Keratinocyte (primary cell): ENCODE data around the gene AMZ1. TPM values are rescaled to one million over a fixed set of nuclear protein-coding genes. Genes with fewer than 3 reads are reported as not detected.

Experiments used
- DNase-seq: peaks from one replicate; pipeline ENCODE4 v3.0.0-alpha.2; 2011; ENCODE audit warnings: low read depth, missing footprints, low spot score
- FAIRE-seq: peaks from 2 replicates; lab custom pipeline; 2011; peaks lifted over from hg19 to GRCh38; lab: Jason Lieb, UNC
- H2AFZ ChIP-seq: 2 replicates; pipeline ENCODE4 v1.6.0; 2012; ENCODE audit warnings: low read length, control low read depth, inconsistent platforms; ENCODE audit not compliant: control insufficient read depth
- H3K27ac ChIP-seq: 2 replicates; pipeline ENCODE4 v1.5.1; 2011; ENCODE audit warnings: low read length; ENCODE audit not compliant: control insufficient read depth, insufficient read depth
- H3K27me3 ChIP-seq: 3 replicates; pipeline ENCODE4 v1.6.0; 2011; ENCODE audit warnings: low read length; ENCODE audit not compliant: control insufficient read depth, insufficient read depth; ENCODE audit errors: extremely low read depth
- H3K36me3 ChIP-seq, 2 experiments: 2 replicates in 1 of 2; 3 replicates in 1 of 2; pipeline ENCODE4 v1.5.1; 2011; ENCODE audit warnings: low read length in 2 of 2, mild to moderate bottlenecking in 1 of 2; ENCODE audit not compliant: control insufficient read depth in 2 of 2, insufficient read depth in 2 of 2; ENCODE audit errors: extremely low read depth in 1 of 2
- H3K4me1 ChIP-seq: 3 replicates; pipeline ENCODE4 v1.5.1; 2011; ENCODE audit warnings: low read length; ENCODE audit not compliant: control insufficient read depth, insufficient read depth; ENCODE audit errors: extremely low read depth
- H3K4me2 ChIP-seq: 3 replicates; pipeline ENCODE4 v1.6.0; 2011; ENCODE audit warnings: low read depth, low read length; ENCODE audit not compliant: control insufficient read depth, insufficient read depth; ENCODE audit errors: extremely low read depth
- H3K4me3 ChIP-seq, 3 experiments: fragments of 200-600 bp in 1 of 3; sonication (generic) in 1 of 3; 2 replicates in 2 of 3; 3 replicates in 1 of 3; pipeline ENCODE4 v1.5.1; 2011 to 2016; ENCODE audit warnings: low read length in 3 of 3, mild to moderate bottlenecking in 3 of 3, control low read depth in 2 of 3, inconsistent platforms in 1 of 3, low read depth in 1 of 3, mixed read lengths in 1 of 3, mixed run types in 1 of 3, moderate library complexity in 1 of 3; ENCODE audit not compliant: control insufficient read depth in 2 of 3, insufficient read depth in 2 of 3; ENCODE audit errors: extremely low read depth in 1 of 3
- H3K79me2 ChIP-seq: 2 replicates; pipeline ENCODE4 v1.6.0; 2012; ENCODE audit warnings: low read length; ENCODE audit not compliant: control insufficient read depth, insufficient read depth
- H3K9ac ChIP-seq: 3 replicates; pipeline ENCODE4 v1.6.0; 2011; ENCODE audit warnings: low read length; ENCODE audit not compliant: control insufficient read depth, insufficient read depth; ENCODE audit errors: extremely low read depth
- H3K9me1 ChIP-seq: 3 replicates; pipeline ENCODE4 v1.6.0; 2011; ENCODE audit warnings: low read length; ENCODE audit not compliant: control insufficient read depth, insufficient read depth; ENCODE audit errors: extremely low read depth
- H3K9me3 ChIP-seq: 2 replicates; pipeline ENCODE4 v1.5.1; 2012; ENCODE audit warnings: low read depth, low read length; ENCODE audit not compliant: control insufficient read depth
- H4K20me1 ChIP-seq: 3 replicates; pipeline ENCODE4 v1.6.0; 2011; ENCODE audit warnings: low read length; ENCODE audit not compliant: control insufficient read depth, insufficient read depth; ENCODE audit errors: extremely low read depth
- EZH2 ChIP-seq: IDR thresholded peaks from one replicate; pipeline ENCODE4 v1.6.1; 2012; ENCODE audit warnings: inconsistent platforms, mild to moderate bottlenecking, low read length, moderate library complexity
- dilution Hi-C: fragments of 300-500 bp; cut with MboI; formaldehyde crosslinking; loops from one replicate; pipeline ENCODE4 v1.7.0; 2020; ENCODE audit warnings: low sequenced_read_pairs; ENCODE audit not compliant: extremely low pct_ligation_motif_present
- polyA plus RNA-seq, 5 experiments: library from polyadenylated mRNA; depleted of rRNA in 3 of 5; stranded (reverse) in 3 of 5; stranded (forward) in 1 of 5; unstranded in 1 of 5; fragments of >200 nt; gene quantifications; 1 replicate in 1 of 5; 2 replicates in 3 of 5; 3 replicates in 1 of 5; pipeline versions ENCODE4 v1.2.1 to v1.2.3, GENCODE V29; 2011 to 2012; ENCODE audit warnings: missing spikeins in 2 of 5, low read depth in 1 of 5, low replicate concordance in 1 of 5
- TF ChIP-seq, protein P1 (sequence below), 3 experiments: IDR thresholded peaks in 1 of 3; conservative IDR thresholded peaks in 1 of 3; optimal IDR thresholded peaks in 1 of 3; 2 replicates in 2 of 3; 3 replicates in 1 of 3; pipeline versions ENCODE3 to v1.5.1; 2011; ENCODE audit warnings: low read length in 3 of 3, mild to moderate bottlenecking in 3 of 3, moderate library complexity in 2 of 3, control low read depth in 1 of 3, inconsistent platforms in 1 of 3; ENCODE audit not compliant: insufficient read depth in 2 of 3; ENCODE audit errors: extremely low read depth in 1 of 3

The AMZ1 gene
- polyA plus RNA-seq, 1 donor (not counting 4 experiments of a cell fraction or from before 2014, with no cell fraction given) = 0.04 TPM

GRCh38 chr7:2753148-2753547 is 65.1 kb downstream of the AMZ1 start:
- Histone ChIP-seq H3K9me3 (no peaks in the 10 kb centered on the region), H3K27ac (no peak overlapping the region), H3K9me1 (no peaks in the 10 kb centered on the region), H4K20me1 (no peaks in the 10 kb centered on the region), H3K4me2 (no peak overlapping the region), H3K4me1 (peaks cover 17% of the 10 kb centered on the region), H3K4me3 (no peak overlapping the region), H3K9ac (no peak overlapping the region), H2AFZ (no peak overlapping the region), H3K27me3 (no peaks in the 10 kb centered on the region), H3K36me3 (peaks cover 1 to 3% of the 10 kb centered on the region in 2 experiments), H3K79me2 (peaks cover 20% of the 10 kb centered on the region)
- dilution Hi-C loops = no loop called here
- DNase-seq (no peak), FAIRE-seq (no peak)
- TF ChIP-seq, protein P1, sequence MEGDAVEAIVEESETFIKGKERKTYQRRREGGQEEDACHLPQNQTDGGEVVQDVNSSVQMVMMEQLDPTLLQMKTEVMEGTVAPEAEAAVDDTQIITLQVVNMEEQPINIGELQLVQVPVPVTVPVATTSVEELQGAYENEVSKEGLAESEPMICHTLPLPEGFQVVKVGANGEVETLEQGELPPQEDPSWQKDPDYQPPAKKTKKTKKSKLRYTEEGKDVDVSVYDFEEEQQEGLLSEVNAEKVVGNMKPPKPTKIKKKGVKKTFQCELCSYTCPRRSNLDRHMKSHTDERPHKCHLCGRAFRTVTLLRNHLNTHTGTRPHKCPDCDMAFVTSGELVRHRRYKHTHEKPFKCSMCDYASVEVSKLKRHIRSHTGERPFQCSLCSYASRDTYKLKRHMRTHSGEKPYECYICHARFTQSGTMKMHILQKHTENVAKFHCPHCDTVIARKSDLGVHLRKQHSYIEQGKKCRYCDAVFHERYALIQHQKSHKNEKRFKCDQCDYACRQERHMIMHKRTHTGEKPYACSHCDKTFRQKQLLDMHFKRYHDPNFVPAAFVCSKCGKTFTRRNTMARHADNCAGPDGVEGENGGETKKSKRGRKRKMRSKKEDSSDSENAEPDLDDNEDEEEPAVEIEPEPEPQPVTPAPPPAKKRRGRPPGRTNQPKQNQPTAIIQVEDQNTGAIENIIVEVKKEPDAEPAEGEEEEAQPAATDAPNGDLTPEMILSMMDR (optimal IDR thresholded peaks at IDR 0.05 in 1 of 3, IDR thresholded peaks at IDR 0.05 in 1 of 3, conservative IDR thresholded peaks at IDR 0.05 in 1 of 3; ENCODE audit: extremely low read depth in 1 of 3, insufficient read depth in 2 of 3, low read length in 3 of 3) = no peak
- TF ChIP-seq EZH2 = no peak

DNA sequence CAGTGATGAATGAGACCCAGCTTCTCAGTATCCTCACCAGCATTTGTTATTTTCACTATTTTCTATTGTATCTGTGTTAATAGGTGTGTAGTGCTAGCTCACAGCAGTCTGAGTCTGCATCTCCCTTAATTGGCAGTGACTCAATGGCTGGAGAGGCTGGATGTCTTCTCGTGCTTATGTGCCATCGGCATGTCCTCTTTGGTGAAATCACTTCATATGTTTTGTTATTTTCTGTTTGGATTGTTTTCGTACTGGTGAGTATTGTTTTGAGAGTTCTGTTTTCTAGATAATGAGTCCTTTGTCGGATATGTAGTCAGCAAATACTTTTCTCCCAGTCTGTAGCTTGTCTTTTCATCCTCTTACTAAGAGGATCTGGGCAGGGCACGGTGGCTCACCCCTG is 66.1 kb downstream of the AMZ1 start:
- DNase-seq = no peak
- Histone ChIP-seq H3K27ac (no peak overlapping the region), H3K36me3 (peaks cover 1 to 3% of the 10 kb centered on the region in 2 experiments), H3K9ac (no peak overlapping the region), H3K79me2 (peaks cover 20% of the 10 kb centered on the region), H4K20me1 (no peaks in the 10 kb centered on the region), H3K27me3 (no peaks in the 10 kb centered on the region), H3K9me1 (no peaks in the 10 kb centered on the region), H3K4me2 (no peak overlapping the region), H3K4me1 (peaks cover 25% of the 10 kb centered on the region), H2AFZ (no peak overlapping the region), H3K4me3 (no peak overlapping the region), H3K9me3 (no peaks in the 10 kb centered on the region)
- FAIRE-seq = no peak
- dilution Hi-C loops = no loop called here
- TF ChIP-seq, protein P1 (optimal IDR thresholded peaks at IDR 0.05 in 1 of 3, IDR thresholded peaks at IDR 0.05 in 1 of 3, conservative IDR thresholded peaks at IDR 0.05 in 1 of 3; ENCODE audit: extremely low read depth in 1 of 3, insufficient read depth in 2 of 3, low read length in 3 of 3) = no peak
- TF ChIP-seq EZH2 = no peak
